ENCODE measurements around the gene FAM81B.

DNA sequence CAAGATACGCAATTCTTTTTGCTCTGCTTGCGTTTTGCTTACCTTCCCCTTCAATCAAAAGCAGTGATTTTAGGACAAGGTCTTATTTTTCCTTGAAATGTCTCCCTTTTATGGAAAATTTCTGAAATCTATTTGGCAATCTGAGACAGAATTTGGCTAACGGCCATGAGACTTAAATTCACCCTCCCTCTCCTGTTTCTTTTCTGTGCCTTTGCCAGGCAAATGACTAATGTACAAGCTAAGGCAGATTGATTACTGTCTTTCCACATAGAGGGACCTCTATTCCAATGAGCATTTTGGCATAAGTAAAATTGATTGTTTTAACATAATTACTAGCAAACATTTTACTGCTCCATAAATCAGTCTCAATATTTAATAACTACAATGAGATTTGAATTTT, 31.7 kb downstream of the FAM81B start:
- TF ChIP-seq CTCF (IDR thresholded peaks at IDR 0.05) (no peak), RNF2 (IDR thresholded peaks at IDR 0.05; ENCODE audit: borderline replicate concordance, low read depth) (no peak), MYC (IDR thresholded peaks at IDR 0.05; ENCODE audit: borderline replicate concordance, low read length) (no peak), HEYL (CRISPR knock-in tag; IDR thresholded peaks at IDR 0.05) (no peak), MAX (IDR thresholded peaks at IDR 0.05) (no peak), PBX3 (IDR thresholded peaks at IDR 0.05) (no peak), EP300 (IDR thresholded peaks at IDR 0.05) (no peak), POLR2A (IDR thresholded peaks at IDR 0.05; ENCODE audit: low read length) (no peak), TP53 (CRISPR knock-in tag; IDR thresholded peaks at IDR 0.05) (no peak), HOXA7 (CRISPR knock-in tag; IDR thresholded peaks at IDR 0.05) (no peak), RAD21 (conservative IDR thresholded peaks at IDR 0.05 in 1 of 2, IDR thresholded peaks at IDR 0.05 in 1 of 2) (no peak)
- TF ChIP-seq, protein P1, sequence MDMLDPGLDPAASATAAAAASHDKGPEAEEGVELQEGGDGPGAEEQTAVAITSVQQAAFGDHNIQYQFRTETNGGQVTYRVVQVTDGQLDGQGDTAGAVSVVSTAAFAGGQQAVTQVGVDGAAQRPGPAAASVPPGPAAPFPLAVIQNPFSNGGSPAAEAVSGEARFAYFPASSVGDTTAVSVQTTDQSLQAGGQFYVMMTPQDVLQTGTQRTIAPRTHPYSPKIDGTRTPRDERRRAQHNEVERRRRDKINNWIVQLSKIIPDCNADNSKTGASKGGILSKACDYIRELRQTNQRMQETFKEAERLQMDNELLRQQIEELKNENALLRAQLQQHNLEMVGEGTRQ (IDR thresholded peaks at IDR 0.05), result no peak
- TF ChIP-seq, protein P2, sequence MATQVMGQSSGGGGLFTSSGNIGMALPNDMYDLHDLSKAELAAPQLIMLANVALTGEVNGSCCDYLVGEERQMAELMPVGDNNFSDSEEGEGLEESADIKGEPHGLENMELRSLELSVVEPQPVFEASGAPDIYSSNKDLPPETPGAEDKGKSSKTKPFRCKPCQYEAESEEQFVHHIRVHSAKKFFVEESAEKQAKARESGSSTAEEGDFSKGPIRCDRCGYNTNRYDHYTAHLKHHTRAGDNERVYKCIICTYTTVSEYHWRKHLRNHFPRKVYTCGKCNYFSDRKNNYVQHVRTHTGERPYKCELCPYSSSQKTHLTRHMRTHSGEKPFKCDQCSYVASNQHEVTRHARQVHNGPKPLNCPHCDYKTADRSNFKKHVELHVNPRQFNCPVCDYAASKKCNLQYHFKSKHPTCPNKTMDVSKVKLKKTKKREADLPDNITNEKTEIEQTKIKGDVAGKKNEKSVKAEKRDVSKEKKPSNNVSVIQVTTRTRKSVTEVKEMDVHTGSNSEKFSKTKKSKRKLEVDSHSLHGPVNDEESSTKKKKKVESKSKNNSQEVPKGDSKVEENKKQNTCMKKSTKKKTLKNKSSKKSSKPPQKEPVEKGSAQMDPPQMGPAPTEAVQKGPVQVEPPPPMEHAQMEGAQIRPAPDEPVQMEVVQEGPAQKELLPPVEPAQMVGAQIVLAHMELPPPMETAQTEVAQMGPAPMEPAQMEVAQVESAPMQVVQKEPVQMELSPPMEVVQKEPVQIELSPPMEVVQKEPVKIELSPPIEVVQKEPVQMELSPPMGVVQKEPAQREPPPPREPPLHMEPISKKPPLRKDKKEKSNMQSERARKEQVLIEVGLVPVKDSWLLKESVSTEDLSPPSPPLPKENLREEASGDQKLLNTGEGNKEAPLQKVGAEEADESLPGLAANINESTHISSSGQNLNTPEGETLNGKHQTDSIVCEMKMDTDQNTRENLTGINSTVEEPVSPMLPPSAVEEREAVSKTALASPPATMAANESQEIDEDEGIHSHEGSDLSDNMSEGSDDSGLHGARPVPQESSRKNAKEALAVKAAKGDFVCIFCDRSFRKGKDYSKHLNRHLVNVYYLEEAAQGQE (IDR thresholded peaks at IDR 0.05), result no peak
